ENCODE data around the gene SPDYE3. TPM values are rescaled to one million over a fixed set of nuclear protein-coding genes. Genes with fewer than 3 reads are reported as not detected.
"Not testable (repeated sequence)": the region's sequence is repeated elsewhere in the genome, so short reads cannot be mapped to it uniquely, and the experiment has no call there.

The SPDYE3 gene
- total RNA-seq, 4 donors from 2014 or later: not detected

GRCh38 chr7:100364480-100364879 lies 57.0 kb downstream of the SPDYE3 start:
- H3K4me1 ChIP-seq: no peaks in the 10 kb centered on the region
- H3K4me3 ChIP-seq: no peak overlapping the region
- TF ChIP-seq POLR2A (IDR thresholded peaks at IDR 0.05; ENCODE audit: low read depth): no peak
- TF ChIP-seq POLR2AphosphoS5 (IDR thresholded peaks at IDR 0.05): no peak
- TF ChIP-seq CTCF (IDR thresholded peaks at IDR 0.05): no peak
- no peak for TF ChIP-seq EP300 (IDR thresholded peaks at IDR 0.05)
- no peak for DNase-seq (ENCODE audit: extremely low spot score)
- H3K27me3 ChIP-seq: no peaks in the 10 kb centered on the region
- intact Hi-C loops (cut with DNase I): no loop called here
- no peaks in the 10 kb centered on the region for H3K9me3 ChIP-seq
- no peak overlapping the region for H3K27ac ChIP-seq (replicated peaks in 1 of 4)
- 85% methylated on average over 6 of the region's 6 CpGs for WGBS
- H3K36me3 ChIP-seq: peaks cover 31 to 74% (median 59%) of the 10 kb centered on the region in 4 donors

- intact Hi-C loops (cut with DNase I): not testable (repeated sequence)
- peaks cover 16 to 59% (median 44%) of the 10 kb centered on the region in 4 donors for H3K36me3 ChIP-seq
These were observed 58.5 kb downstream of the SPDYE3 start for GRCh38 chr7:100365998-100366367.

GRCh38 chr7:100366411-100367250 lies 59.1 kb downstream of the SPDYE3 start:
- Histone ChIP-seq H3K9me3 (no peaks in the 10 kb centered on the region), H3K36me3 (peaks cover 10 to 53% (median 38%) of the 10 kb centered on the region in 4 donors), H3K27ac (replicated peaks in 1 of 4) (no peak overlapping the region), H3K4me1 (peaks cover 0 to 1% (median 0%) of the 10 kb centered on the region in 4 donors), H3K27me3 (no peaks in the 10 kb centered on the region), H3K4me3 (no peak overlapping the region)
- no peak for DNase-seq (ENCODE audit: extremely low spot score)
- intact Hi-C loops (cut with DNase I): no loop called here
- WGBS: 88% methylated on average over 14 of the region's 16 CpGs
- TF ChIP-seq POLR2AphosphoS5 (IDR thresholded peaks at IDR 0.05) (no peak), CTCF (IDR thresholded peaks at IDR 0.05) (no peak), EP300 (IDR thresholded peaks at IDR 0.05) (no peak), POLR2A (IDR thresholded peaks at IDR 0.05; ENCODE audit: low read depth) (no peak)

More at GRCh38 chr7:100365998-100366367, 58.5 kb downstream of the SPDYE3 start:
- H3K27me3 ChIP-seq; H3K4me1 ChIP-seq; DNase-seq (ENCODE audit: extremely low spot score); H3K9me3 ChIP-seq; H3K4me3 ChIP-seq; H3K27ac ChIP-seq (replicated peaks in 1 of 4): not testable (repeated sequence)
- WGBS: 96% methylated on average over 7 of the region's 7 CpGs

- intact Hi-C loops (cut with DNase I): no loop called here
- Histone ChIP-seq H3K4me3 (no peak overlapping the region), H3K36me3 (peaks cover 5 to 47% (median 32%) of the 10 kb centered on the region in 4 donors), H3K9me3 (no peaks in the 10 kb centered on the region), H3K4me1 (peaks cover 0 to 7% (median 3%) of the 10 kb centered on the region in 4 donors), H3K27me3 (no peaks in the 10 kb centered on the region), H3K27ac (replicated peaks in 1 of 4) (no peak overlapping the region)
- WGBS: 95% methylated on average over 8 of the region's 8 CpGs
- DNase-seq (ENCODE audit: extremely low spot score): no peak
- TF ChIP-seq POLR2AphosphoS5 (IDR thresholded peaks at IDR 0.05): no peak
- TF ChIP-seq EP300 (IDR thresholded peaks at IDR 0.05): no peak
- no peak for TF ChIP-seq POLR2A (IDR thresholded peaks at IDR 0.05; ENCODE audit: low read depth)
- TF ChIP-seq CTCF (IDR thresholded peaks at IDR 0.05): no peak
These were observed 59.7 kb downstream of the SPDYE3 start for GRCh38 chr7:100367251-100367620.

GRCh38 chr7:100367676-100368613 lies 60.4 kb downstream of the SPDYE3 start:
- peak overlapping the region in 2 of 4 donors; percentile 9 to 11 for H3K27ac ChIP-seq (replicated peaks in 1 of 4)
- WGBS: 95% methylated on average over 7 of the region's 12 CpGs
- no peak overlapping the region for H3K4me3 ChIP-seq
- intact Hi-C loops (cut with DNase I): no loop called here
- peaks cover 0 to 40% (median 24%) of the 10 kb centered on the region in 4 donors for H3K36me3 ChIP-seq
- TF ChIP-seq POLR2A (IDR thresholded peaks at IDR 0.05; ENCODE audit: low read depth): no peak
- TF ChIP-seq CTCF (IDR thresholded peaks at IDR 0.05): no peak
- TF ChIP-seq EP300 (IDR thresholded peaks at IDR 0.05): no peak
- TF ChIP-seq POLR2AphosphoS5 (IDR thresholded peaks at IDR 0.05): no peak
- DNase-seq (ENCODE audit: extremely low spot score): no peak
- no peaks in the 10 kb centered on the region for H3K9me3 ChIP-seq
- peaks cover 3 to 12% (median 8%) of the 10 kb centered on the region in 4 donors for H3K4me1 ChIP-seq
- no peaks in the 10 kb centered on the region for H3K27me3 ChIP-seq

Data from esophagus muscularis mucosa (tissue), 4 donors.